Testis (tissue), 2 donors: ENCODE results near the gene OXCT1.

Source experiments
- POLR2A ChIP-seq: fragments of 450-650 bp; IDR thresholded peaks from one replicate; pipeline ENCODE4 v1.6.1; 2017; ENCODE audit warnings: antibody characterized with exemption, mild to moderate bottlenecking, moderate library complexity
- TF ChIP-seq, protein P1 (sequence below), 3 experiments: fragments of 450-650 bp in 2 of 3; fragments of 200-600 bp in 1 of 3; sonication (generic) in 1 of 3; IDR thresholded peaks; one replicate each; pipeline ENCODE4 v1.5.1; 2016 to 2019; ENCODE audit warnings: antibody characterized with exemption in 3 of 3, mild to moderate bottlenecking in 2 of 3, moderate library complexity in 1 of 3

DNA sequence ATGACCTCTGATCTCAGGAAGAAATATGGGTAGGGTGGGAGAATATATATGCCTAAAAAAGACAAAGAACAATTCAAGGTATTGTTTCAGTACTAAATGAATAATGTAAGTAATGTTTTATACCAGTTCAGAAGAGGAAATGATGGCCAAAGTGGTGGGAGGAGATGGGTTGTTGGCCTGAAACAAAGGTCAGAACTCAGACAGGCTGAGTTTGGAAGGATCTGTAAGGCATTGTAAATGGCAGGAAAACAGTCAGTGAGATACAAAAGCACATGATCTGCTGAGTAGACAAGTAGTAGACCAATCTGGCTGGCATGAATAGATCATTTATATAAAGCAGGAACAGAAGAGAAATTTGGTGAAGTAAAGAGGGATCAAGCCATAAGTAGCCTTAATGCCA, 184.0 kb downstream of the OXCT1 start:
- TF ChIP-seq, protein P1, sequence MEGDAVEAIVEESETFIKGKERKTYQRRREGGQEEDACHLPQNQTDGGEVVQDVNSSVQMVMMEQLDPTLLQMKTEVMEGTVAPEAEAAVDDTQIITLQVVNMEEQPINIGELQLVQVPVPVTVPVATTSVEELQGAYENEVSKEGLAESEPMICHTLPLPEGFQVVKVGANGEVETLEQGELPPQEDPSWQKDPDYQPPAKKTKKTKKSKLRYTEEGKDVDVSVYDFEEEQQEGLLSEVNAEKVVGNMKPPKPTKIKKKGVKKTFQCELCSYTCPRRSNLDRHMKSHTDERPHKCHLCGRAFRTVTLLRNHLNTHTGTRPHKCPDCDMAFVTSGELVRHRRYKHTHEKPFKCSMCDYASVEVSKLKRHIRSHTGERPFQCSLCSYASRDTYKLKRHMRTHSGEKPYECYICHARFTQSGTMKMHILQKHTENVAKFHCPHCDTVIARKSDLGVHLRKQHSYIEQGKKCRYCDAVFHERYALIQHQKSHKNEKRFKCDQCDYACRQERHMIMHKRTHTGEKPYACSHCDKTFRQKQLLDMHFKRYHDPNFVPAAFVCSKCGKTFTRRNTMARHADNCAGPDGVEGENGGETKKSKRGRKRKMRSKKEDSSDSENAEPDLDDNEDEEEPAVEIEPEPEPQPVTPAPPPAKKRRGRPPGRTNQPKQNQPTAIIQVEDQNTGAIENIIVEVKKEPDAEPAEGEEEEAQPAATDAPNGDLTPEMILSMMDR (IDR thresholded peaks at IDR 0.05): no peak
- no peak for TF ChIP-seq POLR2A
